SHP77 (cell line): ENCODE data around the gene TDRD12.
"Not testable (repeated sequence)": the region's sequence is repeated elsewhere in the genome, so short reads cannot be mapped to it uniquely, and the experiment has no call there.

Source experiments
- DNase-seq, 2 experiments: peaks; one replicate each; lab custom pipeline; 2025; lab: John Stamatoyannopoulos, UW

The TDRD12 gene

GRCh38 chr19:32692727-32693061 lies 26.9 kb upstream of the TDRD12 start:
- DNase-seq, result no peak

- not testable (repeated sequence) for DNase-seq
Measured at GRCh38 chr19:32693151-32694108, 26.1 kb upstream of the TDRD12 start.

DNA sequence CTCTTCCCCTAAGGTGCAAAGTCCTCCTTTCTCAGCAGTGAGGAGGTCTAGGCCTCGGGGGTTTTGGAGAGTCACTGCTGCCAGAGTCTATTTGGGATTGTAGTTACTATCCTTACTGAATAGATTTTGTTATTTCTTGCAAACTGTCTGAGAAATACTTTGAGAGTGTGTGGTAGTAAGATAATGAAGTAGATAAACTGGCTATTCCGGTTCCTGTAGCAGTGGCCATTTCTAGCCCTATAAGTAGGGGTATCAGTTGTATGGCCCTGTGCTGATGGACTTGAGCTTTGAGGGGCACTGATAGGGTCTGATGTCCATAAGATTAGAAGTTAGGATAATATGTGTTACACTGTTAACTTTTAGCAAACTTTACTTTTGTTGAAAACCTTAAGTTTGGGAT lies 25.3 kb upstream of the TDRD12 start:
- not testable (repeated sequence) for DNase-seq

DNA sequence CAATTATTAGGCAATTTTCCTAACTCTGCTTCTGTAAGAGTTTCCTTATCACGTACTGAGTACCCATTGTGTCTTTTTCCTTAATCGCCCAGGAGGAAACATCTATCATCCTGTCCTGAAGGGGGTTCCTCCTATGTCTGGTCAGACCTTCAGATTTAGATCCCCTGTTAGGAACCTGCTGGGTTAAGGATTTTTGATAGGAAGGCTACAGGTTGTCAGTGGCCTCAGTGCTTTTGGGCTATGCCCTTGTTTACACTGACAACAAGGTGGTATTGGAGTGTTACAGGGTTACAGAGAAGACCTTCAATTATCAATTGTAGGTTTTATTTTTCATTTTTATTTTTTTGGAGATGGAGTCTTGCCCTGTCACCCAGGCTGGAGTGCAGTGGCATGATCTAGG lies 24.7 kb upstream of the TDRD12 start:
- DNase-seq, result not testable (repeated sequence)

- not testable (repeated sequence) for DNase-seq
Measured at GRCh38 chr19:32695506-32695905, 24.1 kb upstream of the TDRD12 start.

DNA sequence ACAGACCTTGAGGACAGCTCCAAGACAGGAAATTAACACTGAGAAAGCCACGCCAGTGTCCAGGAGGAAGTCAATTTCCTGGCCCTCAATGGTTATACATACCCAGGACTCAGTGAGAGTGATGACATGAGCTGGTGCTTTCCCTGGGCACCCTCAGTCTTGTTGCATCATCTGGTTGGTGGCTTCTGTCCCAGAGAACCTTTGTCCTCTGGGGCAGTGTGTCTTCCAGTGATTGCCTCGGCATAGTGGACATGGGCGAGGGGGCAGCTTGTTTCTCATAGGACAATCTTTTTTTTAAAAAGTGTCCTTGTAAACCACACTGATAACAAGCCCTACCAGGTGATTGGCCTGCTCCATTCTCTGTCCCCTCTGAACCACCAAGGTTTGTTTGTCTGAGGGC lies 22.8 kb upstream of the TDRD12 start:
- DNase-seq, result not testable (repeated sequence)

- DNase-seq, result not testable (repeated sequence)
Measured at GRCh38 chr19:32700129-32700528, 19.4 kb upstream of the TDRD12 start.

- DNase-seq, result no peak
Measured at GRCh38 chr19:32702010-32702409, 17.6 kb upstream of the TDRD12 start.

- DNase-seq, result not testable (repeated sequence)
Measured at GRCh38 chr19:32704006-32704405, 15.6 kb upstream of the TDRD12 start.

- no peak for DNase-seq
Measured at GRCh38 chr19:32708457-32708856, 11.1 kb upstream of the TDRD12 start.

DNA sequence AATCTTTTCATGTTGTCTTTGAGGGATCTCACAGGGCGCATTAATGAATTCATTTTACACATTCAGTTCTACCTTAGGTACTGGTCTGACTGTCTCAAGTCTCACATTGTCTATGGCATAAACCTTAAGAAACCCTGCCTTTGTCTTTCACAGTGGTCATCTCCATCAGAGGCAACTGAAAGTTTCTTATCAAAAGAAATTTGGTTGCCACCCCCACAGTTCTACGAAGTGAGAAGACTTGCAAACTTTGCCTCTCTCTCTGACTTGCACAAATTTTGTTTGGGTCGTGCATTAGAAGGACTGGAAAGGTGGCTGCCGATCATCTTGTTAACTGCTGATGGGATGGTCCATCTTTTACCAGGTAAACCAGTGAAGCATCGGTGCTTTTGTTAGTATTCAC lies 10.5 kb upstream of the TDRD12 start:
- DNase-seq, result no peak

- DNase-seq, result no peak
Measured at GRCh38 chr19:32711747-32712146, 7.8 kb upstream of the TDRD12 start.

DNA sequence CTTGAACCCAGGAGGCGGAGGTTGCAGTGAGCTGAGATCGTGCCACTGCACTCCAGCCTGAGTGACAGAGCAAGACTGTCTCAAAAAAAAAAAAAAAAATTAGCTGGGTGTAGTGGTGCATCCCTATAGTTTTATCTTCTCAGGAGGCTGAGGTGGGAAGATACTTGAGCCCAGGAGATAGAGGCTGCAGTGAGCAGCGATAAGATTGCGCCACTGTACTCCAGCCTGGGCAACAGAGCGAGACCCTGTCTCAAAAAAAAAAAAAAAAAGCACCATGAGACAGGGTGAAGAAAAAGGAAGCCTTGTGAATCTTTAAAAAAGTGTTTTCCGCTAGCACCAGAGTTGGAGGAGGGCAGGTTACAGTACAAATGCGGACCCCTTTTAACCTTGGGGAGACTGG lies 3.4 kb upstream of the TDRD12 start:
- not testable (repeated sequence) for DNase-seq

GRCh38 chr19:32717496-32717895 lies 2.1 kb upstream of the TDRD12 start:
- no peak for DNase-seq

DNA sequence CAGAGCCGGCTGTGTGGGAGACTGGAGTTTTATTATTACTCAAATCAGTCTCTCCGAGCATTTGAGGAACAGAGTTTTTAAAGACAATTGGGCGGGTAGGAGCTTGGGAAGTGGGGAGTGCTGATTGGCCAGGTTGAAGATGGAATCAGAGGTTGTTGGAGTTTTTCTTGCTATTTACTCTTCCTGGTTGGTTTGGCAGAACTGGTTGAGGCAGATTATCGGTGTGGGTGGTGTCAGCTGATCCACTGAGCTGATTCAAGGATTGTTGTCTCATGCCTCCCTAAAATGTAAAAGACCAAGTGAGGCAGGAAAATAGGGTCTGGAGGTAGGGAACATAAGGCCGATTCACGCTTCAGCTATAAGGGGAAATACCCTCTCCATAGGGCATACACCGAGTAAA lies 1.3 kb upstream of the TDRD12 start:
- no peak for DNase-seq

DNA sequence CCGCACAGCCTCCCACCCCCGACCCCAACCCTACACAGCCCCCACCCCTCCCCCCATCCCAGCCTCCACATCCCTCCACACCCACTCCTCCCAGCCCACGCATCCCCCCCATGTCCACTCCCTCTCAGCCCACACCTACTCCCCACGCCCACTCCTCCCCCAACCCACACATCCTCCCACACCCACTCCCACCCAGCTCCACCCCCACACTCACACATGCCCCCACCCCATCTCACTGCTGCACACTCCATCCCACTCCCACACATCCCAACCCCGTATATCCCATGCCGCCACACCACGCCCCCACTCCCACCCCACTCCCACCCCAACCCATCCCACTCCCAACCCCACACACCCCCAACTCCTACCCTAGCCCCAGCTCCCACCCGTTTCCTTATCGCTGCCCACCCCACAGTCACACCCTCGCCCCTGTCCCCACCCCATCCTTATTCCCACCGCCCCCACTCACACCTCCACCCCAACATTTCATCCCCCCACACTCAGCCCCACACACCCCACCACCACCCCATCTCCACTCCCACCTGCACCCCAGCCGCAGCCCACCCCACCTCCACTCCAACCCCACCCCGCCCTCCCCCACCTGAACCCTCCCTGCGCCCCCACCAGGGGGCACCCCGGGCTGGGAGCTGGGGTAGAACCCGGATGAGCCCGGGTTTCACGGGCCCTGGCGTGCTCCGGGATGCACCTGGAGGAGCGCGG lies 809 bp downstream of the TDRD12 start:
- no peak for DNase-seq

GRCh38 chr19:32720936-32721250 lies 1.3 kb downstream of the TDRD12 start:
- DNase-seq, result no peak

- no peak for DNase-seq
Measured at GRCh38 chr19:32735936-32736335, 16.4 kb downstream of the TDRD12 start.

DNA sequence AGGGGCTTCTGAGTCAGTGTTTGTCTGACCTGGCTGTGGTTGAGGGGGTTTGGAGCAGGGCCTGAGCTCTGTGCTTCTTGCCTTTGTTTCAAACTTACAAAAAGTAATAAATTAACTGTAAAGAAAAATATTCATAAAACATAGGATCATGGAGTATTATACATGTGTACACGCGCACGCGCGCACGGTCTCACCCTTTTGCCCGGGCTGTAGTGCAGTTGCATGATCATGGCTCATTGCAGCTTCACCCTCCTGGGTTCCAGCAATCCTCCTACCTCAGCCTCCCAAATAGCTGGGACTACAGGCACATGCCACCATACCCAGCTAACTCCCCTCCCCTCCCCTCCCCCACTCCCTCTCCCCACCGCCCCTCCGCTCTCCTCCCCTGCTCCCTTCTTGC lies 23.5 kb downstream of the TDRD12 start:
- no peak for DNase-seq

- no peak for DNase-seq
Measured at GRCh38 chr19:32743447-32743846, 23.9 kb downstream of the TDRD12 start.

GRCh38 chr19:32744555-32745325 lies 25.2 kb downstream of the TDRD12 start:
- DNase-seq, result no peak

DNA sequence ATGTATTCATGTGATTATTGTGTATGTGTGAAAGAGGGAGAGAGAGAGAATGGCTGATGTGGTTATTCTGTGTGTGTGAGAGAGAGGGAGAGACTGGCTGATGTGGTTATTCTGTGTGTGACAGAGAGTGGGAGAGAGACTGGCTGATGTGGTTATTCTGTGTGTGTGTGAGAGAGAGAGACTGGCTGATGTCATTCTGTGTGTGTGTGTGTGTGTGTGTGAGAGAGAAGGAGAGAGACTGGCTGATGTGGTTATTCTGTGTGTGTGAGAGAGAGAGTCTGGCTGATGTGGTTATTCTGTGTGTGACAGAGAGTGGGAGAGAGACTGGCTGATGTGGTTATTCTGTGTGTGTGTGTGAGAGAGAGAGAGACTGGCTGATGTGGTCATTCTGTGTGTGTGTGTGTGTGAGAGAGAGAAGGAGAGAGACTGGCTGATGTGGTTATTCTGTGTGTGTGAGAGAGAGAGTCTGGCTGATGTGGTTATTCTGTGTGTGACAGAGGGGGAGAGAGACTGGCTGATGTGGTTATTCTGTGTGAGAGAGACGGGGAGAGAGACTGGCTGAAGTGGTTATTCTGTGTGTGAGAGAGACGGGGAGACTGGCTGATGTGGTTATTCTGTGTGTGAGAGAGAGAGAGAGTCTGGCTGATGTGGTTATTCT lies 26.2 kb downstream of the TDRD12 start:
- not testable (repeated sequence) for DNase-seq
